Kidney (tissue), 14 donors: ENCODE data around the gene RCN2. TPM values are rescaled to one million over a fixed set of nuclear protein-coding genes. Genes with fewer than 3 reads are reported as not detected.

Experiments
- DNase-seq, 5 donors: peaks; one replicate each; pipeline ENCODE4 v3.0.0-alpha.2; 2013 to 2020
- FAIRE-seq: peaks from 2 replicates; lab custom pipeline; 2012; peaks lifted over from hg19 to GRCh38; lab: Jason Lieb, UNC
- H3K27ac ChIP-seq, 2 donors: one replicate each; pipeline ENCODE4 v1.7.0; 2013; ENCODE audit warnings: low read depth in 2 of 2, low read length in 2 of 2, inconsistent platforms in 1 of 2
- H3K27me3 ChIP-seq: one replicate; pipeline ENCODE4 v1.7.1; 2013; ENCODE audit warnings: low read length, inconsistent platforms; ENCODE audit not compliant: control insufficient read depth, insufficient read depth
- H3K36me3 ChIP-seq, 3 donors: one replicate each; pipeline versions ENCODE4 v1.7.0 to v1.7.1; 2013; ENCODE audit warnings: low read length in 3 of 3, control low read depth in 1 of 3, inconsistent platforms in 1 of 3; ENCODE audit not compliant: insufficient read depth in 3 of 3, control insufficient read depth in 2 of 3
- H3K4me1 ChIP-seq, 3 donors: one replicate each; pipeline versions ENCODE4 v1.7.0 to v1.7.1; 2013; ENCODE audit warnings: low read length in 3 of 3, inconsistent platforms in 1 of 3, low read depth in 1 of 3; ENCODE audit not compliant: control insufficient read depth in 2 of 3, insufficient read depth in 2 of 3
- H3K4me3 ChIP-seq, 3 donors: one replicate each; pipeline versions ENCODE4 v1.7.0 to v1.8.1; 2013; ENCODE audit warnings: low read length in 3 of 3, control low read depth in 1 of 3, inconsistent platforms in 1 of 3
- H3K9ac ChIP-seq, 3 donors: one replicate each; pipeline versions ENCODE4 v1.7.0 to v1.7.1; 2013; ENCODE audit warnings: low read length in 3 of 3, control low read depth in 1 of 3, inconsistent platforms in 1 of 3
- H3K9me3 ChIP-seq, 3 donors: one replicate each; pipeline versions ENCODE4 v1.7.0 to v1.7.1; 2013; ENCODE audit warnings: low read length in 3 of 3, control low read depth in 1 of 3, inconsistent platforms in 1 of 3; ENCODE audit not compliant: control insufficient read depth in 2 of 3, insufficient read depth in 1 of 3
- intact Hi-C: fragments of 100-400 bp; cut with DNase I; formaldehyde crosslinking; loops from one replicate; pipeline ENCODE4 v1.11.1; 2022
- polyA plus RNA-seq: library from polyadenylated mRNA; stranded (reverse); fragments of 350-450 nt; fragmentation: Illumina TruSeq; extraction: RNeasy Lipid Tissue Mini Kit (QIAGEN cat#74804); gene quantifications from one replicate; pipeline ENCODE4 v1.2.3, GENCODE V29; 2014; ENCODE audit warnings: low read depth, low replicate concordance; ENCODE audit not compliant: insufficient read depth
- total RNA-seq: library from RNA; stranded (reverse); fragmentation: NEBNext Ultra II Directional; extraction: Animal tissue kit (Norgen Biotek cat#: 25700); gene quantifications from one replicate; pipeline ENCODE4 v1.2.1, GENCODE V29; 2021
- TF ChIP-seq, protein P1 (sequence below): IDR thresholded peaks from 3 replicates; pipeline ENCODE4 v1.5.1; 2012; ENCODE audit warnings: mild to moderate bottlenecking, moderate library complexity, borderline replicate concordance; ENCODE audit not compliant: insufficient read depth; ENCODE audit errors: extremely low read depth
- donor health status: control.
- donor health status: control.
- donor health status: control.
- donor health status: control.
- donor health status: control.
- donor health status: DM: yes; HTN: yes; CAD: no.
- donor health status: Normal renal cell carcinoma (clear cell type).

Gene RCN2
- total and polyA plus RNA-seq, 2 donors from 2014 or later: 40.0 to 44.5 TPM

DNA sequence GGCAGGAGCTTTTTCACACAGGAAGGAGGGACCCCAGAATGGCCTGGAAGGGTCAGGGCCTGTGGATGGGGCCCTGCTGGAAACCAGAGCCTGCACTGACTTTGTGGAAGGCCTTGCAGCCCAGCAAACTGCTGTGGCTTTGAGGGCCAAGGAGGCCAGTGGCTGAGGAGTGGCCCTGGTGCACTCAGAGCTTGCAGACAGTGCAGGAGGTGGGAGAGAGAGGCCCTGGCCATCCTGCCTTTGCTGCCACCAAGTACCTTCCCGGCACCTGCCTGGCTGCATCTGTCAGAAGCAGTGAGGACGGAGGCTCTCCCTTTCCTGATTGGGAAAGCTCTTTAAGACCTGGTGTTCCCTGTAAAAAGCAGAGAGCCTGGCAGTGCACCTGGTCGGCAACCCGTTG is 69.8 kb downstream of the RCN2 start:
- H3K4me1 ChIP-seq: no peaks in the 10 kb centered on the region

DNA sequence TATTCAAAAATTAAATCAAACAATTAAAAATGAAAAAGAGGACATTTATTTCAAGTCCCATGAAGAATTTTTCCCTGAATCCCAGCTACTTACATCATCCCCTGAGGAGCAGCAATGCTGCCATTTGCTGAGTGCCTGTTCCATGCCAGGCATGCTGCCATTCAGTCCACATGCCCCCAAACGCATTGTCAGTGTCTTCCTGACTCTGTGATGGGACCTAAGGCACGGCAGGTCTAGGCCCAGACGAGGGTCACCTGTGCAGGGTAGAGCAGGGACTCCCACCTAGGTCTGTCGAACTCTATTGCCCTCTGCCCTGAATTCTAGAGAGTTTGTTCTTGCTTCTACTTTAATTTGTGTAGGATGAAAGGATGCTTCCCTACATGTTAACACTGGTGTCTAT is 70.4 kb downstream of the RCN2 start:
- intact Hi-C loops: no loop called here
- peak in 1 of 5 donors; percentile 59 for DNase-seq
- H3K27me3 ChIP-seq: no peaks in the 10 kb centered on the region
- no peaks in the 10 kb centered on the region for H3K36me3 ChIP-seq
- FAIRE-seq: no peak
- no peaks in the 10 kb centered on the region for H3K4me1 ChIP-seq
- no peaks in the 10 kb centered on the region for H3K9me3 ChIP-seq
- H3K27ac ChIP-seq: no peak overlapping the region
- no peak overlapping the region for H3K4me3 ChIP-seq
- no peak overlapping the region for H3K9ac ChIP-seq
- TF ChIP-seq, protein P1, sequence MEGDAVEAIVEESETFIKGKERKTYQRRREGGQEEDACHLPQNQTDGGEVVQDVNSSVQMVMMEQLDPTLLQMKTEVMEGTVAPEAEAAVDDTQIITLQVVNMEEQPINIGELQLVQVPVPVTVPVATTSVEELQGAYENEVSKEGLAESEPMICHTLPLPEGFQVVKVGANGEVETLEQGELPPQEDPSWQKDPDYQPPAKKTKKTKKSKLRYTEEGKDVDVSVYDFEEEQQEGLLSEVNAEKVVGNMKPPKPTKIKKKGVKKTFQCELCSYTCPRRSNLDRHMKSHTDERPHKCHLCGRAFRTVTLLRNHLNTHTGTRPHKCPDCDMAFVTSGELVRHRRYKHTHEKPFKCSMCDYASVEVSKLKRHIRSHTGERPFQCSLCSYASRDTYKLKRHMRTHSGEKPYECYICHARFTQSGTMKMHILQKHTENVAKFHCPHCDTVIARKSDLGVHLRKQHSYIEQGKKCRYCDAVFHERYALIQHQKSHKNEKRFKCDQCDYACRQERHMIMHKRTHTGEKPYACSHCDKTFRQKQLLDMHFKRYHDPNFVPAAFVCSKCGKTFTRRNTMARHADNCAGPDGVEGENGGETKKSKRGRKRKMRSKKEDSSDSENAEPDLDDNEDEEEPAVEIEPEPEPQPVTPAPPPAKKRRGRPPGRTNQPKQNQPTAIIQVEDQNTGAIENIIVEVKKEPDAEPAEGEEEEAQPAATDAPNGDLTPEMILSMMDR: no peak

More for the DNA sequence above, 69.8 kb downstream of the RCN2 start:
- no peaks in the 10 kb centered on the region for H3K9me3 ChIP-seq
- no peak for FAIRE-seq
- H3K27ac ChIP-seq: no peak overlapping the region
- H3K27me3 ChIP-seq: no peaks in the 10 kb centered on the region
- no peak overlapping the region for H3K9ac ChIP-seq
- peak in 1 of 5 donors; percentile 50 for DNase-seq
- TF ChIP-seq, protein P1: no peak
- no peaks in the 10 kb centered on the region for H3K36me3 ChIP-seq
- H3K4me3 ChIP-seq: no peak overlapping the region
- intact Hi-C loops: no loop called here

DNA sequence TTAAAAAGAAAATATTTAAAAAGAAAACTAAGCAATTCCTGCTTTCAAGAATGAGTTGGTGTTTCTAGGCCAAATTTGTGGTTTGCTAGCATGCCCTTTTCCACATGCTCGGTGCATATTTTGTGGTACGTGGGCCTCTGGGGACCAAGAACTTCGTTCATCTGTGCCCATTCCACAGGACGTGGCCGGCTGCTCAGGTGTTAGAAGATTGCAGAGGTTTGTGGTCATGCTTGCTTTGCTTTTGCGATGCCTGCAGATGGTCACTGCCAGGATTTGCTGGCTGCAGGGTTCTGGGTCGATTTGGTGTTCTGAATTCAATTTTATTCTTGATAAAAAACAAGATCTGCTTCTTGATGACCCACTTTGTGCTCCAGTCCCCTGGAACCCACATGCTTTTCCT is 70.9 kb downstream of the RCN2 start:
- no peak overlapping the region for H3K27ac ChIP-seq
- no peak overlapping the region for H3K9ac ChIP-seq
- intact Hi-C loops: no loop called here
- no peaks in the 10 kb centered on the region for H3K27me3 ChIP-seq
- DNase-seq (no peak), FAIRE-seq (no peak)
- TF ChIP-seq, protein P1: no peak
- H3K36me3 ChIP-seq: no peaks in the 10 kb centered on the region
- H3K4me1 ChIP-seq: no peaks in the 10 kb centered on the region
- H3K9me3 ChIP-seq: no peaks in the 10 kb centered on the region
- H3K4me3 ChIP-seq: no peak overlapping the region
